HepG2 (cell line): ENCODE results near the gene CD44. TPM values are rescaled to one million over a fixed set of nuclear protein-coding genes. Genes with fewer than 3 reads are reported as not detected.

Source experiments
- ATAC-seq: fragments of 200-7000 bp; cut with Tn5 transposase; 3 replicates; pipeline ENCODE4 v1.9.1; 2020; ENCODE audit warnings: mild to moderate bottlenecking, moderate library complexity
- BruUV-seq: library from RNA; stranded (reverse); fragments of 400-500 nt; replicated peaks from 2 replicates; lab custom pipeline; 2021; lab: Mats Ljungman, UMichigan
- CTCF ChIA-PET: fragments of 300-600 bp; formaldehyde crosslinking; extraction: SDS; loops from one replicate; lab custom pipeline; 2021; ENCODE audit warnings: low total read pairs, inconsistent platforms, low intra/inter-chr PET ratio; lab: Yijun Ruan, JAX
- POLR2A ChIA-PET: fragments of 350-600 bp; sonication (Branson Sonifier 250); formaldehyde crosslinking; loops from one replicate; lab custom pipeline; 2020; ENCODE audit warnings: antibody characterized with exemption, inconsistent platforms; lab: Yijun Ruan, JAX
- DNase-seq: peaks from one replicate; pipeline ENCODE4 v3.0.0-alpha.2; 2015; ENCODE audit warnings: low spot score
- FAIRE-seq: peaks from 3 replicates; lab custom pipeline; 2011; peaks lifted over from hg19 to GRCh38; lab: Jason Lieb, UNC
- H2AFZ ChIP-seq: one replicate; pipeline ENCODE4 v1.6.1; 2011; ENCODE audit warnings: low read length, inconsistent platforms
- H3K27ac ChIP-seq: fragments of 300-600 bp; 3 replicates; pipeline ENCODE4 v1.8.0; 2011; ENCODE audit warnings: mixed run types, mild to moderate bottlenecking, mixed read lengths, low read length, inconsistent platforms; ENCODE audit not compliant: insufficient read depth; ENCODE audit errors: extremely low read length
- H3K27me3 ChIP-seq, 2 experiments: fragments of 200-600 bp in 1 of 2; 2 replicates in 1 of 2; 3 replicates in 1 of 2; pipeline versions ENCODE4 v1.6.0 to v1.8.0; 2011; ENCODE audit warnings: low read length in 2 of 2, mild to moderate bottlenecking in 2 of 2, moderate library complexity in 2 of 2, inconsistent platforms in 1 of 2; ENCODE audit not compliant: insufficient read depth in 2 of 2, control insufficient read depth in 1 of 2
- H3K36me3 ChIP-seq, 2 experiments: fragments of 200-600 bp in 1 of 2; replicated peaks in 1 of 2; 2 replicates in 1 of 2; 3 replicates in 1 of 2; pipeline versions ENCODE4 v1.5.1 to v1.8.0; 2011; ENCODE audit warnings: low read length in 2 of 2, inconsistent platforms in 1 of 2; ENCODE audit not compliant: insufficient read depth in 2 of 2, control insufficient read depth in 1 of 2
- H3K4me1 ChIP-seq: 2 replicates; pipeline ENCODE4 v1.5.1; 2012; ENCODE audit warnings: low read length, inconsistent platforms; ENCODE audit not compliant: insufficient read depth
- H3K4me2 ChIP-seq: 2 replicates; pipeline ENCODE4 v1.6.0; 2011; ENCODE audit warnings: low read depth, low read length, inconsistent platforms
- H3K4me3 ChIP-seq, 3 experiments: fragments of 200-600 bp in 1 of 3; sonication (generic), shearing (Covaris generic) in 1 of 3; replicated peaks in 1 of 3; 2 replicates each; pipeline ENCODE4 v1.5.1; 2011 to 2016; ENCODE audit warnings: low read length in 3 of 3, inconsistent platforms in 2 of 3, low read depth in 2 of 3, mild to moderate bottlenecking in 2 of 3, control low read depth in 1 of 3, mixed read lengths in 1 of 3; ENCODE audit not compliant: insufficient read depth in 1 of 3
- H3K79me2 ChIP-seq: one replicate; pipeline ENCODE4 v1.6.1; 2011; ENCODE audit warnings: low read length, inconsistent platforms; ENCODE audit not compliant: insufficient read depth
- H3K9ac ChIP-seq: 2 replicates; pipeline ENCODE4 v1.6.0; 2011; ENCODE audit warnings: mild to moderate bottlenecking, low read depth, low read length, inconsistent platforms; ENCODE audit not compliant: insufficient read depth
- H3K9me3 ChIP-seq: 2 replicates; pipeline ENCODE4 v1.5.1; 2012; ENCODE audit warnings: mild to moderate bottlenecking, low read length
- H4K20me1 ChIP-seq: 2 replicates; pipeline ENCODE4 v1.6.0; 2011; ENCODE audit warnings: inconsistent platforms, mild to moderate bottlenecking, low read length, moderate library complexity; ENCODE audit not compliant: insufficient read depth
- DMTF1 ChIP-seq: sonication (generic); formaldehyde crosslinking; IDR thresholded peaks from 2 replicates; pipeline ENCODE4 v1.4.0; 2020; ENCODE audit warnings: mild to moderate bottlenecking, missing genetic modification reagents
- ETV5 ChIP-seq: IDR thresholded peaks from 2 replicates; pipeline ENCODE4 v1.6.1; 2018; ENCODE audit warnings: missing biosample characterization, missing genetic modification reagents, inconsistent platforms, borderline replicate concordance
- FOXK2 ChIP-seq: fragments of 450-650 bp; IDR thresholded peaks from 2 replicates; pipeline ENCODE4 v1.6.1; 2016
- HMGXB3 ChIP-seq: sonication (generic); formaldehyde crosslinking; IDR thresholded peaks from 2 replicates; pipeline ENCODE4 v1.4.0; 2020; ENCODE audit warnings: missing genetic modification reagents, borderline replicate concordance
- HNRNPL ChIP-seq: fragments of 200-400 bp; formaldehyde crosslinking; IDR thresholded peaks from 2 replicates; pipeline ENCODE4 v1.6.1; 2017; ENCODE audit warnings: mild to moderate bottlenecking, low read depth, low read length
- IKZF1 ChIP-seq: fragments of 450-650 bp; IDR thresholded peaks from 2 replicates; pipeline ENCODE4 v1.7.1; 2016
- KLF13 ChIP-seq: sonication (generic); formaldehyde crosslinking; IDR thresholded peaks from 2 replicates; pipeline ENCODE4 v1.4.0; 2020; ENCODE audit warnings: mild to moderate bottlenecking, missing genetic modification reagents
- MXI1 ChIP-seq: IDR thresholded peaks from 3 replicates; pipeline ENCODE4 v1.6.1; 2012; ENCODE audit warnings: low read depth, low read length, inconsistent platforms, borderline replicate concordance
- NR2F2 ChIP-seq: IDR thresholded peaks from 2 replicates; pipeline ENCODE4 v1.6.1; 2012; ENCODE audit warnings: low read depth, inconsistent platforms, borderline replicate concordance
- SMAD9 ChIP-seq: sonication (generic); formaldehyde crosslinking; IDR thresholded peaks from 2 replicates; pipeline ENCODE4 v1.5.1; 2020; ENCODE audit warnings: mild to moderate bottlenecking, missing genetic modification reagents
- XBP1 ChIP-seq: sonication (generic); formaldehyde crosslinking; IDR thresholded peaks from 2 replicates; pipeline ENCODE4 v1.5.0; 2020; ENCODE audit warnings: missing genetic modification reagents
- ZMYM4 ChIP-seq: sonication (generic); formaldehyde crosslinking; IDR thresholded peaks from 2 replicates; pipeline ENCODE4 v1.8.1; 2023; ENCODE audit warnings: mild to moderate bottlenecking, missing genetic modification reagents
- ZNF747 ChIP-seq: sonication (generic); formaldehyde crosslinking; IDR thresholded peaks from 2 replicates; pipeline ENCODE4 v1.8.1; 2023; ENCODE audit warnings: missing genetic modification reagents, mild to moderate bottlenecking, borderline replicate concordance
- ZNF782 ChIP-seq: sonication (generic); formaldehyde crosslinking; IDR thresholded peaks from 2 replicates; pipeline ENCODE4 v1.4.0; 2020; ENCODE audit warnings: missing genetic modification reagents, mild to moderate bottlenecking, borderline replicate concordance
- WGBS: methylation state at CpG from one replicate; pipeline ENCODE4 v1.1.6; 2017; ENCODE audit warnings: low lambda C conversion rate; 5-methylcytosine and 5-hydroxymethylcytosine counted together
- in situ Hi-C: cut with HindIII; loops from 2 replicates; pipeline ENCODE4 v1.10.0; 2017; ENCODE audit warnings: low pct_unique_long_range_greater_than_20kb; ENCODE audit not compliant: extremely low pct_ligation_motif_present
- intact Hi-C: fragments of 100-400 bp; cut with micrococcal nuclease; formaldehyde crosslinking; loops from one replicate; pipeline ENCODE4 v1.10.0; 2022; ENCODE audit not compliant: unreplicated experiment
- polyA plus RNA-seq, 8 experiments: library from polyadenylated mRNA; depleted of rRNA in 3 of 8; stranded (reverse) in 7 of 8; unstranded in 1 of 8; fragments of >200 nt; fragmentation: Illumina TruSeq in 4 of 8; extraction: Trizol in 4 of 8; gene quantifications; 2 replicates each; pipeline versions ENCODE4 v1.2.1 to v1.2.3, GENCODE V29; 2011 to 2016; ENCODE audit warnings: low read depth in 4 of 8, missing spikeins in 1 of 8, mixed read lengths in 1 of 8; ENCODE audit not compliant: insufficient read depth in 1 of 8
- total RNA-seq, 5 experiments: library from RNA; depleted of rRNA; stranded (reverse); fragments of >200 nt; fragmentation: Illumina TruSeq; extraction: Trizol; gene quantifications; 2 replicates each; pipeline ENCODE4 v1.2.3, GENCODE V29; 2016; ENCODE audit warnings: low read depth in 1 of 5

CD44 gene
- total and polyA plus RNA-seq, 2 of the 13 experiments (the other 11 are each of a cell fraction or from before 2014, with no cell fraction given): 0.02 to 0.11 TPM

GRCh38 chr11:35114906-35115687 lies 23.9 kb upstream of the CD44 start (continued):
- TF ChIP-seq DMTF1 (CRISPR knock-in tag) (no peak), ZNF782 (CRISPR knock-in tag) (no peak), FOXK2 (no peak), SMAD9 (CRISPR knock-in tag) (no peak), ZMYM4 (CRISPR knock-in tag) (no peak)
- TF ChIP-seq, all 625 proteins: peak for 0

GRCh38 chr11:35115688-35116030 lies 23.3 kb upstream of the CD44 start:
- Histone ChIP-seq H3K36me3 (no peaks in the 10 kb centered on the region), H3K4me2 (no peak overlapping the region), H3K4me3 (no peak overlapping the region), H3K4me1 (no peaks in the 10 kb centered on the region), H3K9ac (no peak overlapping the region), H3K27ac (no peak overlapping the region), H4K20me1 (no peaks in the 10 kb centered on the region), H3K27me3 (peaks cover 0 to 4% of the 10 kb centered on the region in 2 experiments; a peak in 2 of 5 replicates), H3K79me2 (no peaks in the 10 kb centered on the region), H3K9me3 (no peaks in the 10 kb centered on the region), H2AFZ (no peak overlapping the region)
- DNase-seq (no peak), FAIRE-seq (no peak), ATAC-seq (no peak)
- ChIA-PET CTCF (no interaction called here), POLR2A (no interaction called here)
- intact Hi-C loops: no loop called here
- in situ Hi-C loops: loop anchor here (10.0 kb wide), 1 partner anchor 59 kb away; no protein-coding TSS in a partner anchor
- TF ChIP-seq HNRNPL: no peak
- TF ChIP-seq ETV5 (CRISPR knock-in tag): no peak
- TF ChIP-seq XBP1 (CRISPR knock-in tag): no peak
- TF ChIP-seq NR2F2: no peak
- no peak for TF ChIP-seq KLF13 (CRISPR knock-in tag)
- TF ChIP-seq ZNF747 (CRISPR knock-in tag): no peak
- no peak for TF ChIP-seq MXI1
- TF ChIP-seq HMGXB3 (CRISPR knock-in tag): no peak
- TF ChIP-seq IKZF1: no peak
- 72% methylated on average over 4 of the region's 4 CpGs for WGBS
- BruUV-seq: no TSS peak
